ENCODE data around the gene ANO9.

DNA sequence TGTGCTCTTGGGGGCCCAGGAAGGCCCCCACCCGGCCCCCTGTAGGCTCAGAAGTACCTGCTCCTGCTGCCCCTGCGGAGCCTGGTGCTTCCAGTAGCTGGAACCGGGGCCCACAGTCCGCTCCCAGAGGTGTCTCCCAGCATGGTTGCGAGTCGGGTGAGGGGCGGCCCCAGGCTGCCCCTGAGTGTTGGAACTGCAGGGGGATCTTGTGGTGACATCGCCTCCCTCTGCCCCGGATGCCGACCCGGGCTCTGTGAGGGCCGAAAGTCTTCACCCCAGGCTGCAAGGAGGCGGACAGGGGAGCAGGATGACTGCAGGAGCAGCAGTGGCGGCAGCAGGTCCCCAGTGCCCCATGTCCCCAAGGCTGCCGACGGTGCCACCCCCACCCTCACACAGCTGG lies 57.3 kb downstream of the ANO9 start:
- TF ChIP-seq, protein P1, sequence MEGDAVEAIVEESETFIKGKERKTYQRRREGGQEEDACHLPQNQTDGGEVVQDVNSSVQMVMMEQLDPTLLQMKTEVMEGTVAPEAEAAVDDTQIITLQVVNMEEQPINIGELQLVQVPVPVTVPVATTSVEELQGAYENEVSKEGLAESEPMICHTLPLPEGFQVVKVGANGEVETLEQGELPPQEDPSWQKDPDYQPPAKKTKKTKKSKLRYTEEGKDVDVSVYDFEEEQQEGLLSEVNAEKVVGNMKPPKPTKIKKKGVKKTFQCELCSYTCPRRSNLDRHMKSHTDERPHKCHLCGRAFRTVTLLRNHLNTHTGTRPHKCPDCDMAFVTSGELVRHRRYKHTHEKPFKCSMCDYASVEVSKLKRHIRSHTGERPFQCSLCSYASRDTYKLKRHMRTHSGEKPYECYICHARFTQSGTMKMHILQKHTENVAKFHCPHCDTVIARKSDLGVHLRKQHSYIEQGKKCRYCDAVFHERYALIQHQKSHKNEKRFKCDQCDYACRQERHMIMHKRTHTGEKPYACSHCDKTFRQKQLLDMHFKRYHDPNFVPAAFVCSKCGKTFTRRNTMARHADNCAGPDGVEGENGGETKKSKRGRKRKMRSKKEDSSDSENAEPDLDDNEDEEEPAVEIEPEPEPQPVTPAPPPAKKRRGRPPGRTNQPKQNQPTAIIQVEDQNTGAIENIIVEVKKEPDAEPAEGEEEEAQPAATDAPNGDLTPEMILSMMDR (IDR thresholded peaks at IDR 0.05; ENCODE audit: insufficient read depth, low read depth, low read length) = no peak
- no peak for TF ChIP-seq EZH2 (IDR thresholded peaks at IDR 0.05; ENCODE audit: insufficient read depth, low read length)
